ENCODE measurements around the gene MTARC2.
"Not testable (repeated sequence)": the region's sequence is repeated elsewhere in the genome, so short reads cannot be mapped to it uniquely, and the experiment has no call there.

MTARC2 gene

GRCh38 chr1:220732621-220733020 is 15.5 kb upstream of the MTARC2 start:
- no peak for DNase-seq

- DNase-seq: peak; percentile 62
Measured at GRCh38 chr1:220733086-220733601, 15.0 kb upstream of the MTARC2 start.

GRCh38 chr1:220734571-220735326 is 13.4 kb upstream of the MTARC2 start:
- no peak for DNase-seq

GRCh38 chr1:220736283-220736682 is 11.8 kb upstream of the MTARC2 start:
- not testable (repeated sequence) for DNase-seq

GRCh38 chr1:220741349-220741748 is 6.8 kb upstream of the MTARC2 start:
- no peak for DNase-seq

GRCh38 chr1:220741825-220742224 is 6.3 kb upstream of the MTARC2 start:
- DNase-seq: no peak

GRCh38 chr1:220742520-220742919 is 5.6 kb upstream of the MTARC2 start:
- no peak for DNase-seq

- no peak for DNase-seq
Measured at GRCh38 chr1:220746851-220747250, 1.3 kb upstream of the MTARC2 start.

- DNase-seq: no peak
Measured at GRCh38 chr1:220747437-220748088, 559 bp upstream of the MTARC2 start.

GRCh38 chr1:220748936-220749335 is 814 bp downstream of the MTARC2 start:
- no peak for DNase-seq

GRCh38 chr1:220750131-220750515 is 2.0 kb downstream of the MTARC2 start:
- no peak for DNase-seq

- peak; percentile 48 for DNase-seq
Measured at GRCh38 chr1:220751111-220751510, 3.0 kb downstream of the MTARC2 start.

- no peak for DNase-seq
Measured at GRCh38 chr1:220754212-220754917, 6.2 kb downstream of the MTARC2 start.

- DNase-seq: no peak
Measured at GRCh38 chr1:220754918-220755295, 6.8 kb downstream of the MTARC2 start.

- no peak for DNase-seq
Measured at GRCh38 chr1:220755309-220755708, 7.2 kb downstream of the MTARC2 start.

- no peak for DNase-seq
Measured at GRCh38 chr1:220757441-220757840, 9.3 kb downstream of the MTARC2 start.

- no peak for DNase-seq
Measured at GRCh38 chr1:220759147-220759546, 11.0 kb downstream of the MTARC2 start.

- DNase-seq: no peak
Measured at GRCh38 chr1:220761688-220762427, 13.7 kb downstream of the MTARC2 start.

GRCh38 chr1:220764757-220765156 is 16.6 kb downstream of the MTARC2 start:
- DNase-seq: no peak

GRCh38 chr1:220767312-220768125 is 19.4 kb downstream of the MTARC2 start:
- DNase-seq: no peak

GRCh38 chr1:220768126-220768601 is 20.0 kb downstream of the MTARC2 start:
- no peak for DNase-seq

- DNase-seq: no peak
Measured at GRCh38 chr1:220769205-220769604, 21.1 kb downstream of the MTARC2 start.

Data from DMS79 (cell line).